GM18505 (cell line): ENCODE data around the gene ARL1.
A peak's percentile ranks its signal among the peaks of the same experiment; 100 is the strongest.
"Not testable (repeated sequence)": the region's sequence is repeated elsewhere in the genome, so short reads cannot be mapped to it uniquely, and the experiment has no call there.

ENCODE experiments used
- ATAC-seq: cut with Tn5 transposase; IDR thresholded peaks from one replicate; pipeline ENCODE4 v1.9.1; 2021; ENCODE audit not compliant: unreplicated experiment
- POLR2A ChIP-seq: IDR thresholded peaks from 4 replicates; pipeline ENCODE4 v1.6.1; 2011; ENCODE audit warnings: borderline replicate concordance; ENCODE audit not compliant: insufficient read depth, insufficient read length; ENCODE audit errors: extremely low read depth

The ARL1 gene

DNA sequence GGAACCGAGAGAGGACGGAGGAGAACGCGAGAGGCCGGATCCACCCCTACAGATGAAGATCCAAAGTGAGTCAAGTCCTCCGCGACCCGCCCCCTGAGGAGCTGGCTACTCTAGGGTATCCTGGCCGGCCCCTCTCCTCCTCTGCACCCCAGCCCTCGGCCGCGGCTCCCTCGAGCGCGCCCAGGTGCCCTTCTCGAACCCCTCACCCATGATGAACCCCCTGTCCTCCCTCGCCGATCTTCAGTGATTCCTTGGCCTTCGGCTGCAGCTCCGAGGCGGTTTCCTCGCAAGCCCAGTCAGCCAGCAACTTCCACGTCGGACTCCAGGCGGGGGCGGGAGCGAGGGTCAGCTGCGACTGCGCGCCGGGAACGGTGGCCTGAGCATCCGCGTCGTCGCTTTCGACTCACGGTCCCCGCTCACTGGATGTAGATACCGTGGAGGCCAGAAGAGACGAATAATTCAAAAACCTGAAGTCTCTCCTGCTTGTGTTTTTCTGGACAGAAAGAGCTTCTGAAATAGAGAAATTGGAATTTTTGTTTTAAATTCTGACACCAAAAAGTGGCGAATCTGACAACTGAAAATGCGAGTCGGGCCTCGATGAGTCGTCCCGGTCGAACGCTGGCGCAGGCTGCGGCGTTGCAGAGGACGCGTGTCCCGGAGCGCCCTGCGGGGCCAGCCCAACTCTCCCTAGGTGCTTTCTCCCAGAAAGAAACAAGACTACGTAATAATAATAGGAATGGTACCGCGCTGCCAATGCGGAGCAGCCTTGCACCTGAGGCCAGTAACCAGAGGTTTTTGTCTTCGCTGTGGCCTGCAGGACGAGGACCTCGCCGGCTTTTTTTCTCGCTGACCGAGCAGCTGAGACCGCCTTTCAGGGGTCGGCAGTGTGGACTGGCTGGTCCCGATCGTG is at the start of gene ARL1:
Gene ARL1 (minus strand): TSS at position 337 of the 910 bp plus-strand sequence. CDS start 127 bp downstream, at position 210.
- peak; percentile 86 for TF ChIP-seq POLR2A
- peak; percentile 77 for ATAC-seq

DNA sequence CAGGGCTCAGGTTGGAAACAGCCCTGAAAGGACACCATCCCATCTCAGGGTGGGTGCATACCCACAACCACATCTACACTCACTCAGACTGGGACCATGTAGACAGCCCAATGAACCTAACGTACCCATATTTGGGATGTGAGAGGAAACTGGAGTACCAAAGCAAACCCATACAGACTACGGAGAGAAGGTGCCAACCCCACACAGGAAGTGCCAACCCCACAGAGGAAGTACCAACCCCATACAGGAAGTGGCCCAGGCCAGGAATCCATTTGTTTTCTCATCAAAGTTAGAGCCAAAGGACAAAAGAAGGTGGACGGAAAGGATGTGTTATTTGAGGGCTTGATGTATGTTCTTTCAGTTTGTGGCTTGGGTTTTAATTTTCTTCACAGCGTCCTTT is 48.1 kb upstream of the ARL1 start:
- TF ChIP-seq POLR2A: no peak
- ATAC-seq: no peak

DNA sequence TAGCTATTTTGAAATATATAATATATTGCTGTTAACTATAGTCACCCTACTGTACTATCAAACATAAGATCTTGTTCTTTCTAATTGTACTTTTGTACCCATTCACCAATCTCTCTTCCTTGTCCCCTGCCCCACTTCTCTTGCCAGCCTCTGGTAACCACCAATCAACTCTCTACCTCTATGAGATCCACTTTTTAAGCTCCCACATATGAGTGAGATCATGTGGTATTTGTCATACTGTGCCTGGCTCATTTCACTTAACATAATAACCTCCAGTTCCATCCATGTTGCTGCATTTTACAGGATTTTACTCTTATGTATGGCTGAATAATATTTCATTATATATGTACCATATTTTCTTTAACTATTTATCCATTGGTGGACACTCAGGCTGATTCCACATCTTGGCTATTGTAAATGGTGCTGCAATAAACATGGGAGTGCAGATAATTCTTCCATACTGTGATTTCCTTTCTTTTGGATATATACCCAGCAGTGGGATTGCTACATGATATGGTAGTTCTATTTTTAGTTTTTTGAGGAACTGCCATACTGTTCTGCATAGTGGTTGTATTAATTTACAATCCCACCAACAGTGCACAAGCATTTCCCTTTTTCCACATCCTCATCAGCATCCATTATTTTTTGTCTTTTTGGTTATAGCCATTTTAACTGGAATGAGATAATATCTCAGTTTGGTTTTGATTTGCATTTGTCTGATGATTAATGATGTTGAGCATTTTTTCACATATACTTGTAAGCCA is 34.1 kb upstream of the ARL1 start:
- no peak for ATAC-seq
- TF ChIP-seq POLR2A: no peak

DNA sequence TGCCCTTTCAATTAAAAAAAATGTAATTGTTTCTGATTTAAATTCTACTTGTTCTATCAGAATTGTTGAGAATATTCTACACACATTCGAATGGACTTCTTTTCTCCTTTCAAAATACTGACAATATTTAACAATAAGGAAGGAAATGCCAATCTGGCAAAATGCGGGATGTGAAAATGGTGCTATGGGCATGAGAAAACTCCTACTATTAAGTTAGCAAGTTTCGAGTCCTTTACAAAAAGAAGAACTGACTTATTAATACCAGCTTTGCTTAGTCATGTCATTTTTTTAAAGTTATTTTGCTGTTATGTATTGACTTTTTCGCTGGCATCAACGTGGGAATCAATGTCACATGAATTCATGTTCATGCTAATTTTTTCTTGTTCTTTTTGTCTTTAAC is 31.7 kb upstream of the ARL1 start:
- TF ChIP-seq POLR2A: no peak
- ATAC-seq: no peak

DNA sequence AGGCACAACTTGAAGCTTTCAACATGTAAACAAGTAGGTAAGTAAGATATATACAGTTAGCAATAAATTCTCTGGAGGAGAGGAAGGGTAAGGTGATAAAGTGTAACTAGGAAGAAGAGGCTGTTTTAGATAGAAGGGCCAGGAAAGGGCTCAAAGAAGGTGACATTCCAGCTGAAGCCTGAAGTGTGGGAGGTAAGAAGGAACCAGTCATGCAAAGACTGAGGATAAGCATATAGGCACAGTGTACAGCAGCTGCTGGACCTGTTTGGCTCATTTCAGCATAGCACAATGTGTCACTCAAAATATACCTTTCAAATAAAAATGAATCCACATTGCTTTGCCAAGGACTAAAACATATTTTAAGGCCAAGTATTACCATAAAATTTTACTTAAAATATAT is 28.6 kb upstream of the ARL1 start:
- no peak for TF ChIP-seq POLR2A
- no peak for ATAC-seq

DNA sequence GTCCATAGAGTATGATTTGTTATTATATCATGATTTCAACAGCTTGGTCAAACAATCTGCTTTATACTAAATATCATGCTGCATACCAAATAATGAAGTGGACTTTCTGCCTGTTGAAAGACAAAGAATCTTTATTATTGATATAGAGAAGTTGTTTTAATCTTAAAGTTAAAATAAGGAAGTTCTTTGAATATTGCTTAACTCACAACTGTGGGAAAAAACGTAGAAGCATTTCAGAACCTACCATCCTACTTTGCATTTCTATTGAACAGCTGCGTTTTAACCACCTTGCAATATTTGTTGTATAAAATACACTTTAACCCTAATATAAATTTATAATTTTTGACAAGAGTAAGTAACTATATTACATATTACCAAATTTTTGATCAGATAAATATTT is 22.9 kb upstream of the ARL1 start:
- no peak for ATAC-seq
- TF ChIP-seq POLR2A: no peak

DNA sequence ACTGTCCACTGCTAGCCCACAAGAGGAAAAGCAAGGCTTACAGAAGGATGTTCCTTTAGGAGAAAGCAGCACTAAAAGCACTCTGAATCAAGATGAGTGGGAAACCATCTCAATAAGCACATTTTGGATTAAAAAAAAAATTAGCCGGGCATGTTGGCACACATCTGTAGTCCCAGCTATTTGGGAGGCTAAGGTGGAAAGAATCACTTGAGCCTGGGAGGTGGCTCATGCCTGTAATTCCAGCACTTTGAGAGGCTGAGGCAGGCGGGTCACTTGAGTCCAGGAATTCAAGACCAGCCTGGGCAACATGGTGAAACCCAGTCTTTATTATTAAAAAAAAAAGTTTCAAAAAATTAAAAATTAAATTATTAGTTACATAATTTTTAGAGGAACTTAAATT is 17.0 kb upstream of the ARL1 start:
- ATAC-seq: no peak
- TF ChIP-seq POLR2A: no peak

DNA sequence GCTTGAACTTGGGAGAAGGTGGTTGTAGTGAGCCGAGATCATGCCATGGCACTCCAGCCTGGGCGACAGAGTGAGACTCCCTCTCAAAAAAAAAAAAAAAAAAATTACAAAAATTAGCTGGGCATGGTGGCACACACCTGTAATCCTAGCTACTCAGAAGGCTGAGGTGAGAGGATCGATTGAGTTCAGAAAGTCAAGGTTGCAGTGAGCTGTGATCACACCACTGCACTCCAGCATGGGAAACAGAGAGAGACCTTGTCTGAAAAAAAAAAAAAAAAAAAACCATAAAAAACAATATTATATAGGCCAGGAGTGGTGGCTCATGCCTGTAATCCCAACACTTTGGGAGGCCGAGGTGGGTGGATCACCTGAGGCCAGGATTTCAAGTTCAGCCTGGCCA is 14.5 kb upstream of the ARL1 start:
- not testable (repeated sequence) for ATAC-seq

DNA sequence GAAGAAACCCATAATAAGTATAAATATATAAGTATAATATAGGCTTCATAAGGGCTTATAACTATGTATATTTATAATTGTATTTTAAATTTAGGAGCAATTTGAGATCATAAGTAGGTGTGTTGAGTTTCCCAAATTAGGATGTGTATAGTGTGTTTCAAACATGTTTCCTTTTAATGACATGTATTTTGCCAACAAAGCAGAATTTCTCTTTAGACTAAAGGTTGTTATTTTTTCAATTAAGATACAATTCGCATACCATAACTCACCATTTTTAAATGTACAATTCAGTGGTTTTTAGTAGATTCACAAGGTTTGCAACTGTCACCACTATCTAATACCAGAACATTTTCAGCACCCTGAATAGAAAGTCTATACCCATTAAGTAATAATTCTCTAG is 7.7 kb upstream of the ARL1 start:
- no peak for ATAC-seq
- no peak for TF ChIP-seq POLR2A

DNA sequence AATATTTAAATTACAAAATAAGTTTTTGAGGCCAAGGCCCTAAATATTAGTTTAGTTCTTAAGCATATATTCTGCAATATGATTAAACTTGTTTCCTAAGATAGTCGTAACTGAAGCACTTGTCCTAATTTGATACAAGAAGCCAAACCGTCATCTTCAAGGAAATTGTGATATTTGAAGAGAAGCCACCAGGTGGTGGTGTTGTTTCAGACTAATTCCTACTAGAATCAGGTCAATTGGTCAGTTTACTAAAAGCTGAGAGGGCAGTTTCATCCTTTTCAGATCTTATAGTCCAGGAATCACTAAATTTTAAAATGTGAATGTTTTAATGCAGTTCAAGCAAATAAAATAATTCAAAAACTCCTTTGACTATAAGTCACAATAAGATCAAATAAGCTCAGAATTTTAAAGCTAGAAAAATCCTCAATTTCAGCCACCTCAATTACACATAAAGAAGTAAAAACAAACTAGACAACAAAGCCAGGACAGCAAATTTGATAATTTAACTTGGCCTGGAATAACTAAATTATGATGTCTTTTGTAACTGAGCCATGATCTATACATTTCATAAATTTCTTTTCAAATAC is 7.1 kb upstream of the ARL1 start:
- TF ChIP-seq POLR2A: no peak
- ATAC-seq: no peak

DNA sequence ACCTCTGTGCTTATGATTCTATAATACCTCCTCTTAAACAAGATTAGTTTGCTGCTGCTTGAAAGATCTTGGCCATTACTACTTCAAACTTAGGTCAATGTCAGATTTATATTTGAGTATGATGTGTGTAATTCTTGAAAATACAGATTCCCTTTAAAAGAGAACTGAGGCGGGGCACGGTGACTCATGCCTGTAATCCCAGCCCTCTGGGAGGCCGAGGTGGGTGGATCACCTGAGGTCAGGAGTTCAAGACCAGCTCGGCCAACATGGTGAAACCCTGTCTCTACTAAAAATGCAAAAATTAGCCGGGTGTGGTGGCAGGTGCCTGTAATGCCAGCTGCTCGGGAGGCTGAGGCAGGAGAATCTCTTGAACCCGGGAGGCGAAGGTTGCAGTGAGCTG is 2.6 kb upstream of the ARL1 start:
- ATAC-seq: not testable (repeated sequence)

DNA sequence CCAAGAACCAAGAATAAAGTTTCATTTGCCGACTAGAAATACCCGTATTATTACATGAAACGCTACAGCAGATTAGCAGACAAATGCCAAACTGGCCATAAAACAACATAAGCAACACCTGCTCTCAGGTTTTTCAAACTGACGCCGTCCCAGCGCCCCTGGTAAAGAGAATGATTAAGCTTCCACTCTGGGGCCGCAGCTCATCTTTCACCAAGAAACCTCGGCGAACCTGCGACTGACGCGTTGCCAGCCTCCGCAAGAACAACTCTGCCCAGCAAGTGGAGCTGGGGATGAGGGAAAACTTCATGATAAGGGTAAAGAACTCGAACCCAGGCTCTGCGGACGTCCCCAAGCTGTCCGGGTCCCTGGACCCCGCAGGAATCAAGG is 530 bp downstream of the ARL1 start:
- peak; percentile 3 for TF ChIP-seq POLR2A
- no peak for ATAC-seq

DNA sequence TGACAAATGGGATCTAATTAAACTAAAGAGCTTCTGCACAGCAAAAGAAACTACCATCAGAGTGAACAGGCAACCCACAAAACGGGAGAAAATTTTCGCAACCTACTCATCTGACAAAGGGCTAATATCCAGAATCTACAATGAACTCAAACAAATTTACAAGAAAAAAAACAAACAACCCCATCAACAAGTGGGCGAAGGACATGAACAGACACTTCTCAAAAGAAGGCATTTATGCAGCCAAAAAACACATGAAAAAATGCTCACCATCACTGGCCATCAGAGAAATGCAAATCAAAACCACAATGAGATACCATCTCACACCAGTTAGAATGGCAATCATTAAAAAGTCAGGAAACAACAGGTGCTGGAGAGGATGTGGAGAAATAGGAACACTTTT is 16.4 kb downstream of the ARL1 start:
- not testable (repeated sequence) for ATAC-seq

DNA sequence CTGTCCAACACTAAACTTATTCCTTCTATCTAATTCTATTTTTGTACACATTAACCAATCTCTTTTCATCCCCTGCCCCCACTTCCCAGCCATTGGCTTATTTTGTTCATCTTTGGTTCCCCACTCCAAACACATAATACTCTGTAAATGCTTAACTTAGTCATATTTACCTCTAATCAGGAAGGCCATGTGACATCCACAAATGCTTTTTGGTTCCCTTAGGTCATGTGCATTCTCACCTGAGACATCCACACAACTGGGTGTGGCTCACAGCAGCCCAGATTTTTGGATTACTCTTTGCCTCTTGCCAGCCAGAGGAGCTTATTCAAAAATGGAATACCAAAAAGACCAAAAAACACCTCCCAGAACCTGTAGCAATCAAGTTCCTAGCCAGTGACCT is 28.4 kb downstream of the ARL1 start:
- no peak for ATAC-seq
- no peak for TF ChIP-seq POLR2A
